ENCODE results near the gene RNF186. TPM values are rescaled to one million over a fixed set of nuclear protein-coding genes. Genes with fewer than 3 reads are reported as not detected.

RNF186 gene
- total and polyA plus RNA-seq, 7 experiments from 2014 or later: not detected

- Mint-ChIP-seq H3K27me3 (peaks cover 13 to 26% (median 14%) of the 10 kb centered on the region in 5 donors), H3K4me1 (peaks cover 0 to 4% (median 0%) of the 10 kb centered on the region in 7 donors), H3K4me3 (no peak overlapping the region), H3K9me3 (no peaks in the 10 kb centered on the region), H3K27ac (no peak overlapping the region), H3K36me3 (no peaks in the 10 kb centered on the region)
- DNase-seq (no peak), ATAC-seq (no peak)
- no peak overlapping the region for H3K4me3 ChIP-seq (ENCODE audit: low read length)
- intact Hi-C loops (cut with micrococcal nuclease): no loop called here
- no peaks in the 10 kb centered on the region for H3K4me1 ChIP-seq (ENCODE audit: control insufficient read depth in 2 of 2, insufficient read depth in 2 of 2, low read length in 2 of 2)
- H3K36me3 ChIP-seq (ENCODE audit: control insufficient read depth in 2 of 3, insufficient read depth in 3 of 3, low read length in 3 of 3): no peaks in the 10 kb centered on the region
- no peak overlapping the region for H3K27ac ChIP-seq (ENCODE audit: low read depth, low read length)
- ChIA-PET POLR2A (no interaction called here), CTCF (no interaction called here)
- no peaks in the 10 kb centered on the region for H3K27me3 ChIP-seq (ENCODE audit: control insufficient read depth in 2 of 2, insufficient read depth in 2 of 2, low read length in 2 of 2)
- no peaks in the 10 kb centered on the region for H3K9me3 ChIP-seq (ENCODE audit: control insufficient read depth in 2 of 3, low read length in 3 of 3)
These were observed 31.3 kb upstream of the RNF186 start for GRCh38 chr1:19846338-19846737.

GRCh38 chr1:19845555-19845954 lies 30.5 kb upstream of the RNF186 start:
- no peak overlapping the region for H3K4me3 Mint-ChIP-seq
- Histone ChIP-seq H3K9me3 (ENCODE audit: control insufficient read depth in 2 of 3, low read length in 3 of 3) (no peaks in the 10 kb centered on the region), H3K4me3 (ENCODE audit: low read length) (no peak overlapping the region), H3K27me3 (ENCODE audit: control insufficient read depth in 2 of 2, insufficient read depth in 2 of 2, low read length in 2 of 2) (no peaks in the 10 kb centered on the region), H3K4me1 (ENCODE audit: control insufficient read depth in 2 of 2, insufficient read depth in 2 of 2, low read length in 2 of 2) (no peaks in the 10 kb centered on the region), H3K36me3 (ENCODE audit: control insufficient read depth in 2 of 3, insufficient read depth in 3 of 3, low read length in 3 of 3) (no peaks in the 10 kb centered on the region), H3K27ac (ENCODE audit: low read depth, low read length) (no peak overlapping the region)
- intact Hi-C loops (cut with micrococcal nuclease): no loop called here
- DNase-seq (no peak), ATAC-seq (no peak)
- ChIA-PET POLR2A (no interaction called here), CTCF (no interaction called here)
- no peaks in the 10 kb centered on the region for H3K36me3 Mint-ChIP-seq
- peaks cover 0 to 2% (median 0%) of the 10 kb centered on the region in 7 donors for H3K4me1 Mint-ChIP-seq
- no peaks in the 10 kb centered on the region for H3K9me3 Mint-ChIP-seq
- H3K27ac Mint-ChIP-seq: no peak overlapping the region
- H3K27me3 Mint-ChIP-seq: peaks cover 13 to 25% (median 14%) of the 10 kb centered on the region in 5 donors

- H3K4me1 ChIP-seq (ENCODE audit: control insufficient read depth in 2 of 2, insufficient read depth in 2 of 2, low read length in 2 of 2): no peaks in the 10 kb centered on the region
- H3K4me1 Mint-ChIP-seq: no peaks in the 10 kb centered on the region
- H3K27ac ChIP-seq (ENCODE audit: low read depth, low read length): no peak overlapping the region
- intact Hi-C loops (cut with micrococcal nuclease): no loop called here
- H3K9me3 ChIP-seq (ENCODE audit: control insufficient read depth in 2 of 3, low read length in 3 of 3): no peaks in the 10 kb centered on the region
- CTCF ChIA-PET: no interaction called here
- POLR2A ChIA-PET: no interaction called here
- H3K27me3 Mint-ChIP-seq: peaks cover 13 to 25% (median 14%) of the 10 kb centered on the region in 5 donors
- no peak for DNase-seq
- H3K27ac Mint-ChIP-seq: no peak overlapping the region
- no peaks in the 10 kb centered on the region for H3K9me3 Mint-ChIP-seq
- no peaks in the 10 kb centered on the region for H3K27me3 ChIP-seq (ENCODE audit: control insufficient read depth in 2 of 2, insufficient read depth in 2 of 2, low read length in 2 of 2)
- no peak for ATAC-seq
- no peaks in the 10 kb centered on the region for H3K36me3 ChIP-seq (ENCODE audit: control insufficient read depth in 2 of 3, insufficient read depth in 3 of 3, low read length in 3 of 3)
- H3K4me3 Mint-ChIP-seq: no peak overlapping the region
- H3K4me3 ChIP-seq (ENCODE audit: low read length): no peak overlapping the region
- no peaks in the 10 kb centered on the region for H3K36me3 Mint-ChIP-seq
These were observed 29.8 kb upstream of the RNF186 start for GRCh38 chr1:19844731-19845495.

GRCh38 chr1:19840228-19840627 lies 25.1 kb upstream of the RNF186 start:
- Histone ChIP-seq H3K9me3 (ENCODE audit: control insufficient read depth in 2 of 3, low read length in 3 of 3) (no peaks in the 10 kb centered on the region), H3K4me3 (ENCODE audit: low read length) (no peak overlapping the region), H3K27me3 (ENCODE audit: control insufficient read depth in 2 of 2, insufficient read depth in 2 of 2, low read length in 2 of 2) (no peaks in the 10 kb centered on the region), H3K36me3 (ENCODE audit: control insufficient read depth in 2 of 3, insufficient read depth in 3 of 3, low read length in 3 of 3) (no peaks in the 10 kb centered on the region), H3K27ac (ENCODE audit: low read depth, low read length) (no peak overlapping the region), H3K4me1 (ENCODE audit: control insufficient read depth in 2 of 2, insufficient read depth in 2 of 2, low read length in 2 of 2) (no peaks in the 10 kb centered on the region)
- POLR2A ChIA-PET: no interaction called here
- no peak for DNase-seq
- Mint-ChIP-seq H3K27ac (no peak overlapping the region), H3K9me3 (peaks cover 0 to 1% (median 0%) of the 10 kb centered on the region in 11 donors), H3K4me1 (peaks cover 0 to 4% (median 0%) of the 10 kb centered on the region in 7 donors), H3K4me3 (no peak overlapping the region), H3K27me3 (peaks cover 8 to 27% (median 13%) of the 10 kb centered on the region in 5 donors), H3K36me3 (no peaks in the 10 kb centered on the region)
- no peak for ATAC-seq
- CTCF ChIA-PET: no interaction called here
- intact Hi-C loops (cut with micrococcal nuclease): no loop called here

- POLR2A ChIA-PET: interaction anchor here (0.9 kb wide), 1 partner anchor 13 kb away, joined by 4 read pairs; no protein-coding TSS in a partner anchor
- DNase-seq: no peak
- peaks cover 0 to 4% (median 0%) of the 10 kb centered on the region in 7 donors for H3K4me1 Mint-ChIP-seq
These were observed 22.8 kb upstream of the RNF186 start for GRCh38 chr1:19837866-19838265.

GRCh38 chr1:19835578-19835977 lies 20.5 kb upstream of the RNF186 start:
- Mint-ChIP-seq H3K4me1 (peaks cover 0 to 4% (median 0%) of the 10 kb centered on the region in 7 donors), H3K4me3 (no peak overlapping the region), H3K9me3 (peaks cover 0 to 13% (median 3%) of the 10 kb centered on the region in 11 donors), H3K36me3 (peaks cover 0 to 8% (median 4%) of the 10 kb centered on the region in 5 donors), H3K27ac (no peak overlapping the region), H3K27me3 (peaks cover 11 to 41% (median 23%) of the 10 kb centered on the region in 5 donors)
- DNase-seq (no peak), ATAC-seq (no peak)
- CTCF ChIA-PET: no interaction called here
- Histone ChIP-seq H3K9me3 (ENCODE audit: control insufficient read depth in 2 of 3, low read length in 3 of 3) (no peaks in the 10 kb centered on the region), H3K36me3 (ENCODE audit: control insufficient read depth in 2 of 3, insufficient read depth in 3 of 3, low read length in 3 of 3) (no peaks in the 10 kb centered on the region), H3K4me1 (ENCODE audit: control insufficient read depth in 2 of 2, insufficient read depth in 2 of 2, low read length in 2 of 2) (no peaks in the 10 kb centered on the region), H3K4me3 (ENCODE audit: low read length) (no peak overlapping the region), H3K27ac (ENCODE audit: low read depth, low read length) (no peak overlapping the region), H3K27me3 (ENCODE audit: control insufficient read depth in 2 of 2, insufficient read depth in 2 of 2, low read length in 2 of 2) (peaks cover 0 to 3% of the 10 kb centered on the region in 2 donors)
- POLR2A ChIA-PET: no interaction called here
- intact Hi-C loops (cut with micrococcal nuclease): no loop called here

More at GRCh38 chr1:19837866-19838265, 22.8 kb upstream of the RNF186 start:
- Mint-ChIP-seq H3K27ac (no peak overlapping the region), H3K4me3 (no peak overlapping the region), H3K9me3 (peaks cover 0 to 1% (median 0%) of the 10 kb centered on the region in 11 donors), H3K36me3 (no peaks in the 10 kb centered on the region), H3K27me3 (peaks cover 0 to 22% (median 10%) of the 10 kb centered on the region in 5 donors)
- Histone ChIP-seq H3K4me3 (ENCODE audit: low read length) (no peak overlapping the region), H3K9me3 (ENCODE audit: control insufficient read depth in 2 of 3, low read length in 3 of 3) (no peaks in the 10 kb centered on the region), H3K27ac (ENCODE audit: low read depth, low read length) (no peak overlapping the region), H3K27me3 (ENCODE audit: control insufficient read depth in 2 of 2, insufficient read depth in 2 of 2, low read length in 2 of 2) (no peaks in the 10 kb centered on the region), H3K4me1 (ENCODE audit: control insufficient read depth in 2 of 2, insufficient read depth in 2 of 2, low read length in 2 of 2) (no peaks in the 10 kb centered on the region), H3K36me3 (ENCODE audit: control insufficient read depth in 2 of 3, insufficient read depth in 3 of 3, low read length in 3 of 3) (no peaks in the 10 kb centered on the region)
- no peak for ATAC-seq
- intact Hi-C loops (cut with micrococcal nuclease): no loop called here
- CTCF ChIA-PET: no interaction called here

- H3K4me3 Mint-ChIP-seq: no peak overlapping the region
- no peak overlapping the region for H3K4me3 ChIP-seq (ENCODE audit: low read length)
- ATAC-seq: no peak
- no peaks in the 10 kb centered on the region for H3K4me1 ChIP-seq (ENCODE audit: control insufficient read depth in 2 of 2, insufficient read depth in 2 of 2, low read length in 2 of 2)
- no peaks in the 10 kb centered on the region for H3K9me3 ChIP-seq (ENCODE audit: control insufficient read depth in 2 of 3, low read length in 3 of 3)
- no peaks in the 10 kb centered on the region for H3K4me1 Mint-ChIP-seq
- ChIA-PET CTCF (no interaction called here), POLR2A (no interaction called here)
- H3K36me3 Mint-ChIP-seq: peaks cover 0 to 8% (median 5%) of the 10 kb centered on the region in 5 donors
- no peak for DNase-seq
- no peak overlapping the region for H3K27ac ChIP-seq (ENCODE audit: low read depth, low read length)
- no peak overlapping the region for H3K27ac Mint-ChIP-seq
- H3K9me3 Mint-ChIP-seq: peaks cover 0 to 17% (median 3%) of the 10 kb centered on the region in 11 donors
- H3K27me3 ChIP-seq (ENCODE audit: control insufficient read depth in 2 of 2, insufficient read depth in 2 of 2, low read length in 2 of 2): peaks cover 0 to 3% of the 10 kb centered on the region in 2 donors
- H3K36me3 ChIP-seq (ENCODE audit: control insufficient read depth in 2 of 3, insufficient read depth in 3 of 3, low read length in 3 of 3): no peaks in the 10 kb centered on the region
- intact Hi-C loops (cut with micrococcal nuclease): no loop called here
- H3K27me3 Mint-ChIP-seq: peaks cover 12 to 45% (median 40%) of the 10 kb centered on the region in 5 donors
These were observed 16.4 kb upstream of the RNF186 start for GRCh38 chr1:19831441-19831840.

All from naive thymus-derived CD4-positive, alpha-beta T cell (primary cell).